Smooth muscle cell (in vitro differentiated cells): ENCODE results near the gene RMP24.

Source experiments
- DNase-seq: peaks from one replicate; lab custom pipeline; 2025; ENCODE audit not compliant: unreplicated experiment; lab: John Stamatoyannopoulos, UW
- H2AFZ ChIP-seq: fragments of 200-600 bp; sonication (generic); 2 replicates; pipeline ENCODE4 v1.6.0; 2016; ENCODE audit warnings: antibody characterized with exemption, low read depth, mild to moderate bottlenecking
- H3F3A ChIP-seq: fragments of 200-600 bp; sonication (generic); 2 replicates; pipeline ENCODE4 v1.6.0; 2017; ENCODE audit warnings: antibody characterized with exemption, low read depth
- H3K27ac ChIP-seq: fragments of 200-600 bp; sonication (generic); 2 replicates; pipeline ENCODE4 v1.5.1; 2016; ENCODE audit warnings: low read depth, mild to moderate bottlenecking
- H3K27me3 ChIP-seq: fragments of 200-600 bp; sonication (generic); 2 replicates; pipeline ENCODE4 v1.6.1; 2016; ENCODE audit warnings: low read depth, mild to moderate bottlenecking
- H3K36me3 ChIP-seq: fragments of 200-600 bp; sonication (generic); 2 replicates; pipeline ENCODE4 v1.5.1; 2016; ENCODE audit warnings: low read depth
- H3K4me1 ChIP-seq: fragments of 200-600 bp; sonication (generic); 2 replicates; pipeline ENCODE4 v1.5.1; 2016; ENCODE audit warnings: low read depth
- H3K4me2 ChIP-seq: fragments of 200-600 bp; sonication (generic); 2 replicates; pipeline ENCODE4 v1.6.0; 2016; ENCODE audit warnings: mild to moderate bottlenecking
- H3K4me3 ChIP-seq: fragments of 200-600 bp; sonication (generic); 2 replicates; pipeline ENCODE4 v1.5.1; 2016; ENCODE audit warnings: mild to moderate bottlenecking
- H3K79me2 ChIP-seq: fragments of 200-600 bp; sonication (generic); 2 replicates; pipeline ENCODE4 v1.6.0; 2016; ENCODE audit warnings: low read depth, mild to moderate bottlenecking
- H3K9ac ChIP-seq: fragments of 200-600 bp; sonication (generic); 2 replicates; pipeline ENCODE4 v1.6.0; 2016; ENCODE audit warnings: low read depth
- H3K9me3 ChIP-seq: fragments of 200-600 bp; sonication (generic); replicated peaks from 2 replicates; pipeline ENCODE4 v1.5.1; 2016; ENCODE audit warnings: low read depth
- H4K20me1 ChIP-seq: fragments of 200-600 bp; sonication (generic); 2 replicates; pipeline ENCODE4 v1.6.0; 2016; ENCODE audit warnings: low read depth
- whole genome bisulfite sequencing: methylation state at CpG from one replicate; pipeline ENCODE4 v1.1.7; 2016; ENCODE audit warnings: low lambda C conversion rate; 5-methylcytosine and 5-hydroxymethylcytosine counted together
- TF ChIP-seq, protein P1 (sequence below): fragments of 200-600 bp; sonication (generic); IDR thresholded peaks from 2 replicates; pipeline ENCODE4 v1.5.1; 2017; ENCODE audit warnings: borderline replicate concordance, mild to moderate bottlenecking, antibody characterized with exemption; ENCODE audit not compliant: insufficient read depth, poor library complexity, severe bottlenecking

Gene RMP24

DNA sequence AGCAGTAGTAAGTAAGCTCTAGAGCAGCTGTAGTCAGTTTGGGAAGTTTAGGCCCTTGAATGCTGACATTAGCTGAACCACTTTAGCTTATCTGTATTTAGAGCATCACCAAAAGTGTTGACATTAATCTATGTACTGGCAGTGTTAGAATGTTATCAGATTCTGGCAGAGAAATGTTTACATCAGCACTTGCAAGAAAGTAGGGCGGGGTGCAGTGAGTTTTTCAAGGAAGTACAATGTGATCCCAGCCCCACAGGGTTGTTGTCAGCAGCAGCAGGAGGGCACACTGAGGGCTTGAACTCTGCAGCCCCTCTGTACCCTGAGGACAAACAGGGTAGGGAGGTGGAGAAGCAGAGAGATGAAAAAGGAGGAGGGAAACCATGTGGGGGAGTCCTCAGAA, 35.5 kb upstream of the RMP24 start:
- TF ChIP-seq, protein P1, sequence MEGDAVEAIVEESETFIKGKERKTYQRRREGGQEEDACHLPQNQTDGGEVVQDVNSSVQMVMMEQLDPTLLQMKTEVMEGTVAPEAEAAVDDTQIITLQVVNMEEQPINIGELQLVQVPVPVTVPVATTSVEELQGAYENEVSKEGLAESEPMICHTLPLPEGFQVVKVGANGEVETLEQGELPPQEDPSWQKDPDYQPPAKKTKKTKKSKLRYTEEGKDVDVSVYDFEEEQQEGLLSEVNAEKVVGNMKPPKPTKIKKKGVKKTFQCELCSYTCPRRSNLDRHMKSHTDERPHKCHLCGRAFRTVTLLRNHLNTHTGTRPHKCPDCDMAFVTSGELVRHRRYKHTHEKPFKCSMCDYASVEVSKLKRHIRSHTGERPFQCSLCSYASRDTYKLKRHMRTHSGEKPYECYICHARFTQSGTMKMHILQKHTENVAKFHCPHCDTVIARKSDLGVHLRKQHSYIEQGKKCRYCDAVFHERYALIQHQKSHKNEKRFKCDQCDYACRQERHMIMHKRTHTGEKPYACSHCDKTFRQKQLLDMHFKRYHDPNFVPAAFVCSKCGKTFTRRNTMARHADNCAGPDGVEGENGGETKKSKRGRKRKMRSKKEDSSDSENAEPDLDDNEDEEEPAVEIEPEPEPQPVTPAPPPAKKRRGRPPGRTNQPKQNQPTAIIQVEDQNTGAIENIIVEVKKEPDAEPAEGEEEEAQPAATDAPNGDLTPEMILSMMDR, result no peak
- Histone ChIP-seq H3F3A (no peaks in the 10 kb centered on the region), H2AFZ (no peak overlapping the region), H3K9me3 (no peaks in the 10 kb centered on the region), H3K4me2 (no peak overlapping the region), H3K79me2 (no peaks in the 10 kb centered on the region), H3K4me1 (no peaks in the 10 kb centered on the region), H3K9ac (no peak overlapping the region), H3K36me3 (no peaks in the 10 kb centered on the region), H3K27ac (no peak overlapping the region), H3K27me3 (no peaks in the 10 kb centered on the region), H4K20me1 (no peaks in the 10 kb centered on the region), H3K4me3 (no peak overlapping the region)
- no peak for DNase-seq
- WGBS, result 88% methylated on average over 1 of the region's 1 CpG

DNA sequence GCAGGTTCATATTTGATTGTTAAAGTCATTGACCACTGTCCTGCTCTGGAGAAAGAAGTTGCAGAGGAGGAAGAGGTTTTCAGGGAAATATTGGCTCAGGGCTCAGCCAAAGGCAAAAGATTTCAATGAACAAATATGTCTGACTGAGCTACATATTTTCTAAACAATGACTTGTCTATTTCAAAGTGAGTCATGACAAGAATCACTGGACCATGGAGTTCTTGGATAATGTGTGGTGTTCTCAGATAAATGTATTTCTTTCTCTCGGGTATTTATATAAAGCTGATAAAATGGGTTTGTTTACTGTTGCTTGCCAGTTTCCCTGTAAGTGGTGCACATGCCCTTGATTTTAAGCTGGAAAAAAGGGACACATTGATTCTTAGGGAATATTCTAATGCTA, 34.3 kb upstream of the RMP24 start:
- Histone ChIP-seq H4K20me1 (no peaks in the 10 kb centered on the region), H3K27ac (peak overlapping the region; percentile 50), H3F3A (no peaks in the 10 kb centered on the region), H3K36me3 (no peaks in the 10 kb centered on the region), H3K4me2 (no peak overlapping the region), H3K4me1 (no peaks in the 10 kb centered on the region), H3K27me3 (no peaks in the 10 kb centered on the region), H3K9me3 (no peaks in the 10 kb centered on the region), H3K79me2 (no peaks in the 10 kb centered on the region), H2AFZ (no peak overlapping the region), H3K9ac (no peak overlapping the region), H3K4me3 (no peak overlapping the region)
- TF ChIP-seq, protein P1, result no peak
- 81% methylated on average over 1 of the region's 1 CpG for WGBS
- DNase-seq, result no peak

- no peak overlapping the region for H2AFZ ChIP-seq
- no peak overlapping the region for H3K4me3 ChIP-seq
- peak overlapping the region; percentile 50 for H3K27ac ChIP-seq
- H3K4me1 ChIP-seq, result no peaks in the 10 kb centered on the region
- H3K36me3 ChIP-seq, result no peaks in the 10 kb centered on the region
- TF ChIP-seq, protein P1, result no peak
- H3K27me3 ChIP-seq, result no peaks in the 10 kb centered on the region
- H3F3A ChIP-seq, result no peaks in the 10 kb centered on the region
- 89% methylated on average over 1 of the region's 1 CpG for WGBS
- no peak for DNase-seq
- H3K79me2 ChIP-seq, result no peaks in the 10 kb centered on the region
- H3K9ac ChIP-seq, result no peak overlapping the region
- no peaks in the 10 kb centered on the region for H4K20me1 ChIP-seq
- H3K4me2 ChIP-seq, result no peak overlapping the region
- H3K9me3 ChIP-seq, result no peaks in the 10 kb centered on the region
Observed at GRCh38 chr18:35938562-35938961, 33.9 kb upstream of the RMP24 start.

DNA sequence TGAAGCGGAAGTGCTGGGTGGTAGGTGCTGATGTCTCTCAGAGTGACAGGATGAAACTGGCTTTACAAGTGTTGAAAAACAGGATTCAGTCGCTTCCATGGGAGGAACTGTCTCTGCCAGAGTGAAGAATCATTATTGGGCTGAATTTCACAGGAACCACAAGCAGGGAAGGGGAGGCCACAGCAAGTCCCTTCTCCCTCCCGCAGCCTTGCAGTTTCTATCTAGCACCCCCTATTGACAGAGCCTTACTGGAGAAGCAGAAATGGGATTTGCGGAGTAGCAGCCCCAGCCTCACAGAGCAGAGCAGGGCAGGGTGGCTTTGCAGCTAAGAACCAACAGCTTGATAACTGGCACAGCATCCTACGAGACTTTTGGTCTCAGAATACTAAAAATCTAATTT, 33.3 kb upstream of the RMP24 start:
- no peak overlapping the region for H3K9ac ChIP-seq
- WGBS, result 54% methylated on average over 5 of the region's 5 CpGs
- H3K4me1 ChIP-seq, result no peaks in the 10 kb centered on the region
- peak overlapping the region; percentile 50 for H3K27ac ChIP-seq
- no peaks in the 10 kb centered on the region for H3K27me3 ChIP-seq
- H3K79me2 ChIP-seq, result no peaks in the 10 kb centered on the region
- H3K36me3 ChIP-seq, result no peaks in the 10 kb centered on the region
- H3F3A ChIP-seq, result no peaks in the 10 kb centered on the region
- no peaks in the 10 kb centered on the region for H3K9me3 ChIP-seq
- no peak overlapping the region for H3K4me2 ChIP-seq
- H3K4me3 ChIP-seq, result no peak overlapping the region
- TF ChIP-seq, protein P1, result no peak
- H2AFZ ChIP-seq, result no peak overlapping the region
- no peak for DNase-seq
- H4K20me1 ChIP-seq, result no peaks in the 10 kb centered on the region
